Measurements from ENCODE around the gene CAVIN4.

Gene CAVIN4

DNA sequence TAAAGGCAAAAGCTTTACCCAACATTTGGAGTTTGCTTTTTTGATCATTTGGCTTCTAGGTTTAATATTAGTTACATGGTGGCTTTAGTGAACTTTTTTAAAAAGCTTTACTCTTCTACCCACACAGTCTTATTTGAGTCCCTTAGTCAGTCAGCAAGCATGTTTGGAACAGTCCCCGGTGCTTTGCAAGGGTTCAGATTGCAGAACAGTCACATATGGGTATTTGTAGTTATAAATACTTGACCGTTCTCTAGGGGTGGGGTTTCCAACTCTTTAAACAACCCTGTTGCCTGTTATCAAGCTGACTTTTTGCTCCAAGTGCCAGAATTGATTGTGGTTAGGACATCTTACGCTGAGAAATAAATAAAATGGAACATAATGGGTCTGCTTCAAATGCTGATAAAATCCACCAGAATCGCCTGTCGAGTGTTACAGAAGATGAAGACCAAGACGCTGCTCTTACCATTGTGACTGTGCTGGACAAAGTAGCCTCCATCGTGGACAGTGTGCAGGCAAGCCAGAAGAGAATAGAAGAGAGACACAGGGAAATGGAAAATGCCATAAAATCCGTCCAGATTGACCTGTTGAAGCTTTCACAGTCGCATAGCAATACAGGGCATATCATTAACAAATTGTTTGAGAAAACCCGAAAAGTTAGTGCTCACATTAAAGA is at the start of gene CAVIN4:
CAVIN4 (plus strand) TSS at position 304 of the 673 bp plus-strand sequence; CDS start at position 369, 65 bp downstream.
- no peak for DNase-seq (ENCODE audit: low read depth)

GRCh38 chr9:100534401-100534800 is 43.5 kb upstream of the CAVIN4 start:
- DNase-seq (ENCODE audit: low read depth): no peak

DNA sequence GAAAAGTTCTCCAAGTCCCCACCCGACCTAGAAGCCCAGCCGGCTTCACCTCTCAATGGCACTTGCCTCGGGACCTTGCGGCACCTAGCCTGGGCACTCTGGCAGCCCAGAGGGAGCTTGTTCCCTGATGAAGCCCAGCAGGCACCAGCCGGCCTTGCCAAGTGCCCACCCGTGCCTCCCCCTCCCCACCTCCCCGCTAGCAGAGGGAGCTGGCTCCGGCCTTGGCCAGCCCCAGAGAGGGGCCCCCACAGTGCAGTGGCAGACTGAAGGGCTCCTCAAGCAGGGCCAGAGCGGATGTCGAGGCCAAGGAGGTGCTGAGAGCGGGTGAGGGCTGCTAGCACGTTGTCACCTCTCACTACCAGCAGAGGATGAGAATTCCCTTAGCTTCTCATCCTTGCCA is 37.6 kb upstream of the CAVIN4 start:
- no peak for DNase-seq (ENCODE audit: low read depth)

DNA sequence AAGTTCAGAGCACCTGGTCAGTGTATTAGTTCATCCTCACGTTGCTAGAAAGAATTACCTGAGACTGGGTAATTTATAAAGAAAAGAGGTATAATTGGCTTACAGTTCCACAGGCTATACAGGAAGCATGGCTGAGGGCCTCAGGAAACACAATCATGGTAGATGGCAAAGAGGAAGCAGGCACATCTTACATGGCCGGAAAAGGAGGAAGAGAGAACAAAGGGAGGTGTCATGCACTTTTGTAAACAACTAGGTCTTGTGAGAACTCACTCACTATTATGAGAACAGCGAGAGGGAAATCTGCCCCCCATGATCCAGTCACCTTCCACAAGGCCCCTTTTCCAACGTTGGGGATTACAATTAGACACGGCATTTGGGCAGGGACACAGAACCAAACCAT is 28.8 kb upstream of the CAVIN4 start:
- DNase-seq (ENCODE audit: low read depth): no peak

DNA sequence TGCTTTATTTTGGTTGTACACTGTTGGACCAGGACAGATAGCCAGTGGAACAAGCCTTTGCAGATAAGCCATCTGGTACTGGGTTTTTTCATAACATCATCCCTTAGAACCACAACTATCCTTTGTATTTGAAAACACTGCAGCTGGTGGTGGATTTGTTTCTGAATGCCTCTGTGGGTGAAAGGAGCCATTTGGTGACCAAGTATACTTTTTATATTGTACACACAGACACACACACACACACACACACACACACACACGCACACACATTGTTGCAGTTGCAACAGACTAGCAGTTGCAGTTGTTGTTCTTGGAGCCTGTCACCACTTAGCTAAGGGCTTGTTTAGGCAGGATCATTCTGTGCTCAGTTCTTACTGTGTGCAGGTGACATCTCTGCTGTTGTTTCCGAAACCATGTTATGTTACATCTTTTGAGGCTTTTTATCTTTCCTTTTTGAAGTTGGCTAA is 22.9 kb upstream of the CAVIN4 start:
- no peak for DNase-seq (ENCODE audit: low read depth)

GRCh38 chr9:100555471-100555870 is 22.4 kb upstream of the CAVIN4 start:
- no peak for DNase-seq (ENCODE audit: low read depth)

DNA sequence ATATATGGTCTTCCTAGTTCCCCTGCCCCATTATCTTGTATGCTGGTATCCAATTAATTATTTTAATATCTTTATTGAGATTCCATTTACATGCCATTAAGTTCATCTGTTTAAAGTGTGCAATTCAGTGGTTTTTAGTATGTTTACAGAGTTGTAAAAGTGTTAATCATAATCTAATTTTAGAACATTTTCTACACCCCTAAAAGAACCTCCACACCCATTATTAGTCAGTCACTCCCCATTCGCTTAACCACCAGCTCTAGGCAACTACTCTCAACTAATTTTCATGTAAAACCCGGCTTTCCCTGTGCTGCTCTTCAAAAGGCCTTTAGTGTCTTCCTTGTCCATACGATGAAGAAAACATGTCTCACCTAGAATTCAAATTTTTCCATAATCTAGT is 20.8 kb upstream of the CAVIN4 start:
- DNase-seq (ENCODE audit: low read depth): no peak

GRCh38 chr9:100561256-100561655 is 16.6 kb upstream of the CAVIN4 start:
- peak; percentile 52 for DNase-seq (ENCODE audit: low read depth)

- DNase-seq (ENCODE audit: low read depth): no peak
These were observed 10.0 kb upstream of the CAVIN4 start for GRCh38 chr9:100567856-100568255.

- no peak for DNase-seq (ENCODE audit: low read depth)
These were observed 4.1 kb upstream of the CAVIN4 start for GRCh38 chr9:100573655-100574260.

- no peak for DNase-seq (ENCODE audit: low read depth)
These were observed 2.9 kb upstream of the CAVIN4 start for GRCh38 chr9:100575006-100575405.

DNA sequence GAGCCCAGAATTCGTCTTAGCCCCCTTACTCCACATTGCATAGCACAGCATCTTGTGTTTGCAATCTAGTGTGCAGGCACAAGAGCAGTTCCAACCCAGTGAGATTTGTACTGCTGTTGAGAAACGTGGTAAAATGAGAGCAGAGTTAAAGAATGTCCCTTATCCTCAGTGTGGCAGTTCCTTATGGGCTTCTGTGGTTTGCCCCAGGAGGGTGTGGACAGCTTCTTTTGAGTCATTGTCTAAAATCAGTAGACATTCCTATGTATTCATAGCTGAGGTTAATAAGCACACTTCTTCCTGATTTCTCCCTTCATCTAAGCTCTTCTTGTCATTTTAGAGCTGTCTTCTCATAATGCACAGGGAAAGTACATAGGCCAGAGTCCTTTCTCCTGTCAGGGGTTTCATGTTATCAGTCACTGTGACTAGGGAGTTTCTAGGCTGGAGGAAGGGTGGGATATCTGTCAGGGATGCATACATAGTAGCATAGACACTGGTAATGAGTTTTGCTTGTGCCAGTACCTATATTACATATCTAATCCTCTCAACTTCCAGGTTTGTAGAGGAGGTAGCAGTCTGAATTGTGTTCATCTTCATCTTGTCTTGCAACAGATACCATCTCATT is 2.0 kb upstream of the CAVIN4 start:
- no peak for DNase-seq (ENCODE audit: low read depth)

DNA sequence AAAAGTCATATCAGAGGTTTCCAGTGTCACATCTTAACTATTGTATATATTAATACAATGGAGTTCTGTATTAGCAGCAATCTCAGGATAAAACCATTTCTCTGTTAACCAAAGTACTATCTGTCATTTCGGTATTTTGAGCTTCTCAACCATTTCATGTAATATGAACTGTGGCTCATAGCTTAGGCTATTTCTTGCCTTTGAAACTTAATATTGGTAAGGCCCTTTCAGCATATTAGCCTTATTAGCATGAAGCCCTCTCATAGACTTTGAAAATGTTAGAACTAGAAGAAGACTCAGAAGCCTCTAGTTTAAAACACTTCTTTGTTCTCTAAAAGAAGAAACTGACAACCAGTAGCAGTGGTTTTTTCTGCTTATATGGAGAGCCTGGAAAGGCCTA is 731 bp downstream of the CAVIN4 start:
- no peak for DNase-seq (ENCODE audit: low read depth)

- DNase-seq (ENCODE audit: low read depth): no peak
These were observed 1.8 kb downstream of the CAVIN4 start for GRCh38 chr9:100579665-100580064.

DNA sequence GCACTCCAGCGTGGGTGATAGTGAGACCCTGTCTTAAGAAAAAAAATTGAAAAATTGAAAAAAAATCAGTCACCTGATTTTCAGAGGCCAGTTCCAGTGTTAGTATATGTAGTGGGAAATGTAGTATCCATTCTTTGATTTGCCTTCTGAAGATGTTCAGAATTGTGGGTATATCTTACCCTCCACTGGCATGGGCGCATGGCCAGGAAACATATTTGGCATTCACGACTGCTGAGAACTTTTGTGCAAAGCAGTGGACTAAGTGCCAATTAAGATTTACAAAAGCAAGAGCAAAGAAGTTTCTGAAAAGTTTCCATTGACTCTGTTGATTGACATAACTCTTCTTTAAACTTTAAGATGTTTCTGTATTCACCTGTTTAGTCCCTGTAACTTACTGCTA is 2.4 kb downstream of the CAVIN4 start:
- no peak for DNase-seq (ENCODE audit: low read depth)

- no peak for DNase-seq (ENCODE audit: low read depth)
These were observed 3.2 kb downstream of the CAVIN4 start for GRCh38 chr9:100581081-100581480.

DNA sequence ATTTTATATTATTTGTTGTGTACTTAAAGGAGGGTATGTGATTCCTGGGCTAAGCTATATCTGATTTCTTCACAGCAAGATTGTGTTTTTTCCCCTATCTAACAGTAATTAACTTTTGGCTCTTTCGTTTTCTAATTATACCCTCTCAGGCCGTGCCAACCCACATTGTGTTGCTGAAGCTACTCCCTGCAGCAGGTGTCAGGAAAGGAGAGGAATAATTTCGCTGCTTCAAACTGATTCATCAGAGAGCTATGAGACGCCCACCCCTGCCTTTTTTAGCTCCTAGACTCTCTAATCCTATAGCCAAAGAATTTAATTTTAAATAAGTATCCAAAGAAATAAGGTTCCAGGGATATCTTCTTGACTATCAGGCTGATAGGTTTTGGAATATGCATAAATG is 3.8 kb downstream of the CAVIN4 start:
- no peak for DNase-seq (ENCODE audit: low read depth)

DNA sequence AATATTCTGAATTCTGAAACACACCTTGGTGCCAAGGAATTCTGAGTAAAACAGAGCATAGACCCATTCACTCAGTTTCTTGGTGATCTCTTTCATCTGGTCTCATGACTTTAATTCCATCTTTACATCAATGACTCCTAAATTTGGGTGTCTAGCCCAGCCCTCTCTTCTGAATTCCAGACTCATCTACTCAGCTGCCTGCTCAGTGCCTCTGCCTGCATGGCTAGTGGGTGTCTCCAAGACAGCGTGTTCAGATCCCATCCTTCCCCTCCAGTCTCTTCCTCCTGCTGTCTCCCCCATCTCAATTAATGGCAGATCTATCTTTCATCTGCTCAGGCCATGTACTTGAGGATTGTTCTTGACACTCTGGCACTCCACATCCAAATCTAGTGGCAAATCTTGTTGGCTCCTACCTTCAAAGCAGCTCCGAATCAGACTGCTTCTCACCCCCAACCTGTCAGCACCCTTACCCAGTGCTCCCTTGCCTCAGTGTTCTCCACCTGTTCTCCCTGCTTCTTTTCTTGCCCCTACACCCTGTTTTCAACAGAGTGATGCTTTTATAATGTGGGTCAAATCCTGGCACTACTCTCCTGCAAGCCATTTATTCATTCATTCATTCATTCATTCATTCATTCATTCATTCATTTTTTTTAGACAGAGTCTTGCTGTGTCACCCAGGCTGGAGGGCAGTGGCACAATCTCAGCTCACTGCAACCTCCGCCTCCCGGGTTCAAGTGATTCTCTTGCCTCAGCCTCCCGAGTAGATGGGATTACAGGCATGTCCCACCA is 5.3 kb downstream of the CAVIN4 start:
- no peak for DNase-seq (ENCODE audit: low read depth)

- DNase-seq (ENCODE audit: low read depth): no peak
These were observed 7.1 kb downstream of the CAVIN4 start for GRCh38 chr9:100584951-100585350.

GRCh38 chr9:100586093-100586492 is 8.2 kb downstream of the CAVIN4 start:
- DNase-seq (ENCODE audit: low read depth): no peak

DNA sequence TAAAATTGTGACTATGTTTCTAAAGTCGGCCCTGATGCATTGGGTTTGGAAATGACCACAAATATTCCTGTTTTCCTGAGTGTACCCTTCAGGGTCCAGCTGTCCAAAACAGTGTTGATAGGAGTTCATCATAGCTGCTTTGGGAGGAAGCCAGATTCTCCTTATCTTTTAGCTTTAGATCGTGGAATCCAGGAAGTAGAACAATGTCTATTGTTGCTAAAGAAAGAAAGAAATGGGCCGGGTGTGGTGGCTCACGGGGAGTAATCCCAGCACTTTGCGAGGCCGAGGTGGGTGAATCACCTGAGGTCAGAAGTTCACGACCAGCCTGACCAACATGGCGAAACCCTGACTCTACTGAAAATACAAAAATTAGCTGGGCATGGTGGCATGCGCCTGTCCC is 9.5 kb downstream of the CAVIN4 start:
- no peak for DNase-seq (ENCODE audit: low read depth)

DNA sequence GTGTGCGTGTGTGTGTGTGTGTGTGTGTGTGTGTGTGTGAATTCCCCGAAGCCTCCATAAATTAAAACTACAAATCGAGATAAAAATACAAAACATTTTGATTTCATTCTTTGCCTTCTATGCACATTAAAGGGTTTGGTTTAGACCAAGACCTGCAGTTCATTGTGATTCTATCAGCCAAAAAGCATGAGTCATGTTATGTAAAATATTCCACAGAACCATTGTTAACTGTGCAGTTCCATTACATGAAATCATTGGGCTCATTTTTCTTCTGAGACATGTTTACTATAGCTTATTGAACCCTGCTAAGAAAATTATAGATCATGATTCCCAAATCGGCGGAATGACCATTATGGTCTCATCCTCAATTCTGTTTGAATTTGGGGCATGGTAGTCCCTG is 11.7 kb downstream of the CAVIN4 start:
- DNase-seq (ENCODE audit: low read depth): no peak

DNA sequence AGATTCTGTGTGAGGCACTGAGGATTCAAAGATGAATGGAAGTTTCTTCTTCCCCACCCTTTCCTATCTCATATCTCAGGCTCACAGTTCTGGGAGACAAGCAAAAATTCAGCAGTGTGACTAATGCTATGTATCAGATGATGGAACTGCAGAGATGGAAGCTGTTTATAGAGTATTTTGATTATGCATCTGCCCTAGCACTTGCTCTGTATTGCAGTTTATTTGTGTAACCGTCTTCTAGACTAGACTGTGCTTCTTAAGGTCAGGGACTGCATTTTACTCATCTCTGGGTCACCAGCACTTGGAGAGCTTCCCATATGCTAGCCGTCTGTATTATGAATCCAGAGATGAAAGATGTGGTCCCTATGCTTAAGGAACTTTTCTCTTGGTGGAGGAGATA is 12.6 kb downstream of the CAVIN4 start:
- DNase-seq (ENCODE audit: low read depth): no peak

Measured in non-pigmented ciliary epithelial cell (primary cell).